Measurements from ENCODE around the gene RAD52.

The RAD52 gene

DNA sequence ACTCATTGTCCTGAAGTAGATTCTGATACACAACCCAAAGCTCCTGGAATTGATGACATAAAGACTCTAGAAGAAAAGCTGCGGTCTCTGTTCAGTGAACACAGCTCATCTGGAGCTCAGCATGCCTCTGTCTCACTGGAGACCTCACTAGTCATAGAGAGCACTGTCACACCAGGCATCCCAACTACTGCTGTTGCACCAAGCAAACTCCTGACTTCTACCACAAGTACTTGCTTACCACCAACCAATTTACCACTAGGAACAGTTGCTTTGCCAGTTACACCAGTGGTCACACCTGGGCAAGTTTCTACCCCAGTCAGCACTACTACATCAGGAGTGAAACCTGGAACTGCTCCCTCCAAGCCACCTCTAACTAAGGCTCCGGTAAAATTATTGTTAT, 63.8 kb downstream of the RAD52 start:
- TF ChIP-seq FOXP2 (optimal IDR thresholded peaks at IDR 0.05; ENCODE audit: borderline replicate concordance, extremely low read depth, extremely low read length, insufficient read depth), result no peak
- TF ChIP-seq SIN3A (IDR thresholded peaks at IDR 0.05; ENCODE audit: borderline replicate concordance, insufficient read depth, low read length), result no peak
- TF ChIP-seq, protein P1, sequence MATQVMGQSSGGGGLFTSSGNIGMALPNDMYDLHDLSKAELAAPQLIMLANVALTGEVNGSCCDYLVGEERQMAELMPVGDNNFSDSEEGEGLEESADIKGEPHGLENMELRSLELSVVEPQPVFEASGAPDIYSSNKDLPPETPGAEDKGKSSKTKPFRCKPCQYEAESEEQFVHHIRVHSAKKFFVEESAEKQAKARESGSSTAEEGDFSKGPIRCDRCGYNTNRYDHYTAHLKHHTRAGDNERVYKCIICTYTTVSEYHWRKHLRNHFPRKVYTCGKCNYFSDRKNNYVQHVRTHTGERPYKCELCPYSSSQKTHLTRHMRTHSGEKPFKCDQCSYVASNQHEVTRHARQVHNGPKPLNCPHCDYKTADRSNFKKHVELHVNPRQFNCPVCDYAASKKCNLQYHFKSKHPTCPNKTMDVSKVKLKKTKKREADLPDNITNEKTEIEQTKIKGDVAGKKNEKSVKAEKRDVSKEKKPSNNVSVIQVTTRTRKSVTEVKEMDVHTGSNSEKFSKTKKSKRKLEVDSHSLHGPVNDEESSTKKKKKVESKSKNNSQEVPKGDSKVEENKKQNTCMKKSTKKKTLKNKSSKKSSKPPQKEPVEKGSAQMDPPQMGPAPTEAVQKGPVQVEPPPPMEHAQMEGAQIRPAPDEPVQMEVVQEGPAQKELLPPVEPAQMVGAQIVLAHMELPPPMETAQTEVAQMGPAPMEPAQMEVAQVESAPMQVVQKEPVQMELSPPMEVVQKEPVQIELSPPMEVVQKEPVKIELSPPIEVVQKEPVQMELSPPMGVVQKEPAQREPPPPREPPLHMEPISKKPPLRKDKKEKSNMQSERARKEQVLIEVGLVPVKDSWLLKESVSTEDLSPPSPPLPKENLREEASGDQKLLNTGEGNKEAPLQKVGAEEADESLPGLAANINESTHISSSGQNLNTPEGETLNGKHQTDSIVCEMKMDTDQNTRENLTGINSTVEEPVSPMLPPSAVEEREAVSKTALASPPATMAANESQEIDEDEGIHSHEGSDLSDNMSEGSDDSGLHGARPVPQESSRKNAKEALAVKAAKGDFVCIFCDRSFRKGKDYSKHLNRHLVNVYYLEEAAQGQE (IDR thresholded peaks at IDR 0.05; ENCODE audit: insufficient read depth in 1 of 2, low read depth in 2 of 2, low read length in 2 of 2), result no peak
- no peak for TF ChIP-seq POLR2AphosphoS5 (IDR thresholded peaks at IDR 0.05; ENCODE audit: low read depth, low read length)
- TF ChIP-seq TAF1 (IDR thresholded peaks at IDR 0.05; ENCODE audit: borderline replicate concordance, insufficient read depth, low read length), result no peak

DNA sequence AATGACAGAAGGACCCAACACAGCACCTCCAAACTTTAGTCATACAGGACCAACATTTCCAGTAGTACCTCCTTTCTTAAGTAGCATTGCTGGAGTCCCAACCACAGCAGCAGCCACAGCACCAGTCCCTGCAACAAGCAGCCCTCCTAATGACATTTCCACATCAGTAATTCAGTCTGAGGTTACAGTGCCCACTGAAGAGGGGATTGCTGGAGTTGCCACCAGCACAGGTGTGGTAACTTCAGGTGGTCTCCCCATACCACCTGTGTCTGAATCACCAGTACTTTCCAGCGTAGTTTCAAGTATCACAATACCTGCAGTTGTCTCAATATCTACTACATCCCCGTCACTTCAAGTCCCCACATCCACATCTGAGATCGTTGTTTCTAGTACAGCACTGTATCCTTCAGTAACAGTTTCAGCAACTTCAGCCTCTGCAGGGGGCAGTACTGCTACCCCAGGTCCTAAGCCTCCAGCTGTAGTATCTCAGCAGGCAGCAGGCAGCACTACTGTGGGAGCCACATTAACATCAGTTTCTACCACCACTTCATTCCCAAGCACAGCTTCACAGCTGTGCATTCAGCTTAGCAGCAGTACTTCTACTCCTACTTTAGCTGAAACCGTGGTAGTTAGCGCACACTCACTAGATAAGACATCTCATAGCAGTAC, 64.6 kb downstream of the RAD52 start:
- no peak for TF ChIP-seq FOXP2 (optimal IDR thresholded peaks at IDR 0.05; ENCODE audit: borderline replicate concordance, extremely low read depth, extremely low read length, insufficient read depth)
- TF ChIP-seq SIN3A (IDR thresholded peaks at IDR 0.05; ENCODE audit: borderline replicate concordance, insufficient read depth, low read length), result no peak
- TF ChIP-seq, protein P1 (IDR thresholded peaks at IDR 0.05; ENCODE audit: insufficient read depth in 1 of 2, low read depth in 2 of 2, low read length in 2 of 2), result no peak
- TF ChIP-seq POLR2AphosphoS5 (IDR thresholded peaks at IDR 0.05; ENCODE audit: low read depth, low read length), result no peak
- no peak for TF ChIP-seq TAF1 (IDR thresholded peaks at IDR 0.05; ENCODE audit: borderline replicate concordance, insufficient read depth, low read length)

DNA sequence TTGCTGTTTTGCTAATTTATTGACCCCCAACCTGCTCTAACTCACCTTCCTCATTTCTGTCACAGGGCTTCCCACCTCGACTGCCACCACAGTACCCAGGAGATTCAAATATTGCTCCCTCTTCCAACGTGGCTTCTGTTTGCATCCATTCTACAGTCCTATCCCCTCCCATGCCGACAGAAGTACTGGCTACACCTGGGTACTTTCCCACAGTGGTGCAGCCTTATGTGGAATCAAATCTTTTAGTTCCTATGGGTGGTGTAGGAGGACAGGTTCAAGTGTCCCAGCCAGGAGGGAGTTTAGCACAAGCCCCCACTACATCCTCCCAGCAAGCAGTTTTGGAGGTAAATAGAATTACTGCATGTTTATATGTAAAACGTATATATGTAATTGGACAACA, 68.8 kb downstream of the RAD52 start:
- TF ChIP-seq FOXP2 (optimal IDR thresholded peaks at IDR 0.05; ENCODE audit: borderline replicate concordance, extremely low read depth, extremely low read length, insufficient read depth) (no peak), TAF1 (IDR thresholded peaks at IDR 0.05; ENCODE audit: borderline replicate concordance, insufficient read depth, low read length) (no peak), POLR2AphosphoS5 (IDR thresholded peaks at IDR 0.05; ENCODE audit: low read depth, low read length) (no peak), SIN3A (IDR thresholded peaks at IDR 0.05; ENCODE audit: borderline replicate concordance, insufficient read depth, low read length) (no peak)
- TF ChIP-seq, protein P1 (IDR thresholded peaks at IDR 0.05; ENCODE audit: insufficient read depth in 1 of 2, low read depth in 2 of 2, low read length in 2 of 2), result no peak

DNA sequence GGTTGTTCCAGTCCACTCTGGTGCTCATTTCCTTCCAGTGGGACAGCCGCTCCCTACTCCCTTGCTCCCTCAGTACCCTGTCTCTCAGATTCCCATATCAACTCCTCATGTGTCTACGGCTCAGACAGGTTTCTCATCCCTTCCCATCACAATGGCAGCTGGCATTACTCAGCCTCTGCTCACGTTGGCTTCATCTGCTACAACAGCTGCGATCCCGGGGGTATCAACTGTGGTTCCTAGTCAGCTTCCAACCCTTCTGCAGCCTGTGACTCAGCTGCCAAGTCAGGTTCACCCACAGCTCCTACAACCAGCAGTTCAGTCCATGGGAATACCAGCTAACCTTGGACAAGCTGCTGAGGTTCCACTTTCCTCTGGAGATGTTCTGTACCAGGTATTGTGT, 69.9 kb downstream of the RAD52 start:
- TF ChIP-seq SIN3A (IDR thresholded peaks at IDR 0.05; ENCODE audit: borderline replicate concordance, insufficient read depth, low read length) (no peak), POLR2AphosphoS5 (IDR thresholded peaks at IDR 0.05; ENCODE audit: low read depth, low read length) (no peak)
- TF ChIP-seq, protein P1 (IDR thresholded peaks at IDR 0.05; ENCODE audit: insufficient read depth in 1 of 2, low read depth in 2 of 2, low read length in 2 of 2), result no peak

DNA sequence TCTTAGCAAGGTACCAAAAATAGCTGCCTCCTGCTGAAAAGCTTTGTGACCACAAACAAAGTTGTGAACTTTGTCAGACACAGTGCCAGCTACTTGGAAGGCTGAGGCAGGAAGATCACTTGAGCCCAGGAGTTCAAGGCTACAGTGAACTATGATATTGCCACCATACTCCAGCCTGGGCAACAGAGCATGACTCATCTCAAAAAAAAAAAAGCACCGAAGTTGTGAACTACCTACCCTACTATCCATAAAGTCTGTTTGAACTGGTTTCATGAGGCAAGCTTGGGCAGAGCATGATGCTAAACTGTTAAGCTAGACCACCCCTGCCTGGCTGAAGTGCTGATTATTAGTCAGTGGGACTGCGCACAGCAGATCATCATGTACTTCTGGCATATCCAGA, 75.5 kb downstream of the RAD52 start:
- TF ChIP-seq POLR2AphosphoS5 (IDR thresholded peaks at IDR 0.05; ENCODE audit: low read depth, low read length), result no peak
- no peak for TF ChIP-seq SIN3A (IDR thresholded peaks at IDR 0.05; ENCODE audit: borderline replicate concordance, insufficient read depth, low read length)
- TF ChIP-seq FOXP2 (optimal IDR thresholded peaks at IDR 0.05; ENCODE audit: borderline replicate concordance, extremely low read depth, extremely low read length, insufficient read depth), result no peak
- TF ChIP-seq, protein P1 (IDR thresholded peaks at IDR 0.05; ENCODE audit: insufficient read depth in 1 of 2, low read depth in 2 of 2, low read length in 2 of 2), result no peak
- no peak for TF ChIP-seq TAF1 (IDR thresholded peaks at IDR 0.05; ENCODE audit: borderline replicate concordance, insufficient read depth, low read length)

Data from PFSK-1 (cell line).